A549 treated with Hydrocortisone at 1 μM for 4 hours (cell line): ENCODE results near the gene TOB1. TPM values are rescaled to one million over a fixed set of nuclear protein-coding genes. Genes with fewer than 3 reads are reported as not detected.

Experiments
- total RNA-seq: library from RNA; stranded (reverse); fragments of 200-300 nt; extraction: Qiagen RNA extraction; gene quantifications from 5 replicates; pipeline ENCODE4 v1.2.3, GENCODE V29; 2022

TOB1 gene
- 79.1 to 94.5 TPM (median 82.9 TPM) in 5 replicates for total RNA-seq

GRCh38 chr17:50866261-50866949 lies at the start of gene TOB1:
Gene TOB1 (minus strand): TSS chr17:50866354. CDS start chr17:50864017, 2,337 bp downstream.

GRCh38 chr17:50835301-50836234 lies 30.6 kb downstream of the TOB1 start, which contains the start of gene WFIKKN2:
Gene WFIKKN2 (plus strand): TSS chr17:50835586. CDS start chr17:50835938, 352 bp downstream.

Other genes with a start within 250 kb of the TOB1 start
- gene ABCC3, start 231.5 kb downstream of the TOB1 start, total RNA-seq, result 112 to 143 TPM (median 131 TPM) in 5 replicates
- gene ANKRD40, start 158.4 kb downstream of the TOB1 start, total RNA-seq, result 45.7 to 54.7 TPM (median 48.8 TPM) in 5 replicates
- 64.3 to 104 TPM (median 89.3 TPM) in 5 replicates for gene LUC7L3, start 146.8 kb downstream of the TOB1 start, total RNA-seq
- not detected in 5 replicates for gene ANKRD40CL, start 98.8 kb downstream of the TOB1 start, total RNA-seq
- 0.05 TPM in 1 of 5 replicates, not detected in the others for gene WFIKKN2, start 30.8 kb downstream of the TOB1 start, total RNA-seq